PFSK-1 (cell line): ENCODE results near the gene TMEM80.

Source experiments
- FOXP2 ChIP-seq: optimal IDR thresholded peaks from 2 replicates; pipeline ENCODE3; 2011; ENCODE audit warnings: borderline replicate concordance, control low read depth, inconsistent platforms; ENCODE audit not compliant: insufficient read depth; ENCODE audit errors: extremely low read length, extremely low read depth
- POLR2AphosphoS5 ChIP-seq: IDR thresholded peaks from 2 replicates; pipeline ENCODE4 v1.6.1; 2012; ENCODE audit warnings: low read depth, mild to moderate bottlenecking, control low read depth, low read length, moderate library complexity
- SIN3A ChIP-seq: IDR thresholded peaks from 2 replicates; pipeline ENCODE4 v1.6.1; 2012; ENCODE audit warnings: mild to moderate bottlenecking, low read length, moderate library complexity, borderline replicate concordance; ENCODE audit not compliant: insufficient read depth
- TAF1 ChIP-seq: IDR thresholded peaks from 2 replicates; pipeline ENCODE4 v1.6.1; 2012; ENCODE audit warnings: low read length, control low read depth, borderline replicate concordance; ENCODE audit not compliant: insufficient read depth
- TF ChIP-seq, protein P1 (sequence below), 2 experiments: IDR thresholded peaks; 2 replicates each; pipeline versions ENCODE4 v1.6.1 to v1.8.0; 2011 to 2012; ENCODE audit warnings: low read depth in 2 of 2, low read length in 2 of 2, control low read depth in 1 of 2, inconsistent platforms in 1 of 2, mild to moderate bottlenecking in 1 of 2, moderate library complexity in 1 of 2; ENCODE audit not compliant: insufficient read depth in 1 of 2

Gene TMEM80

GRCh38 chr11:665062-665703 lies 30.4 kb upstream of the TMEM80 start:
- TF ChIP-seq, protein P1, sequence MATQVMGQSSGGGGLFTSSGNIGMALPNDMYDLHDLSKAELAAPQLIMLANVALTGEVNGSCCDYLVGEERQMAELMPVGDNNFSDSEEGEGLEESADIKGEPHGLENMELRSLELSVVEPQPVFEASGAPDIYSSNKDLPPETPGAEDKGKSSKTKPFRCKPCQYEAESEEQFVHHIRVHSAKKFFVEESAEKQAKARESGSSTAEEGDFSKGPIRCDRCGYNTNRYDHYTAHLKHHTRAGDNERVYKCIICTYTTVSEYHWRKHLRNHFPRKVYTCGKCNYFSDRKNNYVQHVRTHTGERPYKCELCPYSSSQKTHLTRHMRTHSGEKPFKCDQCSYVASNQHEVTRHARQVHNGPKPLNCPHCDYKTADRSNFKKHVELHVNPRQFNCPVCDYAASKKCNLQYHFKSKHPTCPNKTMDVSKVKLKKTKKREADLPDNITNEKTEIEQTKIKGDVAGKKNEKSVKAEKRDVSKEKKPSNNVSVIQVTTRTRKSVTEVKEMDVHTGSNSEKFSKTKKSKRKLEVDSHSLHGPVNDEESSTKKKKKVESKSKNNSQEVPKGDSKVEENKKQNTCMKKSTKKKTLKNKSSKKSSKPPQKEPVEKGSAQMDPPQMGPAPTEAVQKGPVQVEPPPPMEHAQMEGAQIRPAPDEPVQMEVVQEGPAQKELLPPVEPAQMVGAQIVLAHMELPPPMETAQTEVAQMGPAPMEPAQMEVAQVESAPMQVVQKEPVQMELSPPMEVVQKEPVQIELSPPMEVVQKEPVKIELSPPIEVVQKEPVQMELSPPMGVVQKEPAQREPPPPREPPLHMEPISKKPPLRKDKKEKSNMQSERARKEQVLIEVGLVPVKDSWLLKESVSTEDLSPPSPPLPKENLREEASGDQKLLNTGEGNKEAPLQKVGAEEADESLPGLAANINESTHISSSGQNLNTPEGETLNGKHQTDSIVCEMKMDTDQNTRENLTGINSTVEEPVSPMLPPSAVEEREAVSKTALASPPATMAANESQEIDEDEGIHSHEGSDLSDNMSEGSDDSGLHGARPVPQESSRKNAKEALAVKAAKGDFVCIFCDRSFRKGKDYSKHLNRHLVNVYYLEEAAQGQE (IDR thresholded peaks at IDR 0.05; ENCODE audit: insufficient read depth in 1 of 2, low read depth in 2 of 2, low read length in 2 of 2), result no peak
- TF ChIP-seq FOXP2 (no peak), POLR2AphosphoS5 (no peak), SIN3A (no peak), TAF1 (no peak)

DNA sequence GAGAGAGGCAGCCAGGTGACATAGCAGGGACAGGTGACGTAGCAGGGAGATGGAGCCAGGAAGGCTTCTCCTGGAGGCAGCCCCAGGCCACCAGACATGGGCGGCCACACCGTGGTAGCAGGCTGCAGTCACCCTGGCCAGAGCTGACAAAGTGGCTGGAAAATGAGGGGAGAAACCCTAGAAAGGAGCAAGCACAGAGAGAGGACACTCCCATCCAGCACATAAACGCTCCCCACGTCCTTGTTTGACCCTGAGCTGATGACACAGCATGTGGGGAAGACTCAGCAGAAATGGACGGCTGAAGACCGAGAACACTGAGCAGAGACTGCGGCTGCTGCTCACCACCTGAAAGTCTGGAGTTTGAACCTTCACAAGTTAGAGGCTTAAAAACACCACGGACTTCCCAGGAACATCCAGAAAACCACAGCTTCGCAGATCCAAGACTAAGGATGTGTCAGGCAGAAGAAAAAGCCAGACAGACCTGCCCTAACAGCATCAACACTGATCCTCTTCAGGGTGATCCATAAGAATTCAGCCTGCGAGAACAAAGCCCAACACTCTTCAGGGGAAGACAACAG lies 29.8 kb upstream of the TMEM80 start:
- TF ChIP-seq FOXP2, result no peak
- TF ChIP-seq POLR2AphosphoS5, result no peak
- TF ChIP-seq TAF1, result no peak
- no peak for TF ChIP-seq SIN3A
- TF ChIP-seq, protein P1 (IDR thresholded peaks at IDR 0.05; ENCODE audit: insufficient read depth in 1 of 2, low read depth in 2 of 2, low read length in 2 of 2), result no peak

GRCh38 chr11:673866-674265 lies 21.8 kb upstream of the TMEM80 start:
- TF ChIP-seq, protein P1 (IDR thresholded peaks at IDR 0.05; ENCODE audit: insufficient read depth in 1 of 2, low read depth in 2 of 2, low read length in 2 of 2), result no peak
- TF ChIP-seq FOXP2 (no peak), TAF1 (no peak), POLR2AphosphoS5 (no peak), SIN3A (no peak)

GRCh38 chr11:674406-674805 lies 21.2 kb upstream of the TMEM80 start:
- TF ChIP-seq POLR2AphosphoS5 (no peak), FOXP2 (no peak), SIN3A (no peak), TAF1 (no peak)
- TF ChIP-seq, protein P1 (IDR thresholded peaks at IDR 0.05; ENCODE audit: insufficient read depth in 1 of 2, low read depth in 2 of 2, low read length in 2 of 2), result no peak

DNA sequence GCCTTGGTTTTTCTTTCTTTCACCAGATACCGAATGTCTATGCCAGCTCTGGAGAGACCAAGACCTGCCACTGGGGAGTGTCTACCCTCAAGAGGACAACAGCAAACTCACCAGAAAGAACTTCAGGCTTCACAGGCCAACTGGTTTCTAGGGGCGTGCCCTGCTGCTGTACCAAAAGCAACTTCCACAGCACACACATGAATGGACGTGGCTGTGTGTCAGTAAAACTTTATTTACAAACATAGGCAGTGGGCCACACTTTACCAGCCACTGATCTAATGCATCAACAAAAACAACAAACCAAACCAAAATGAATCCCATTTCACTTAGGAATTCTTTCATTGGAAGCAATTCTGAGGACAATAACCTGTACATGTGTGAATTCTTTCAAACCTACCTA lies 17.3 kb upstream of the TMEM80 start:
- TF ChIP-seq SIN3A, result no peak
- TF ChIP-seq, protein P1 (IDR thresholded peaks at IDR 0.05; ENCODE audit: insufficient read depth in 1 of 2, low read depth in 2 of 2, low read length in 2 of 2), result no peak
- no peak for TF ChIP-seq POLR2AphosphoS5
- TF ChIP-seq TAF1, result no peak
- no peak for TF ChIP-seq FOXP2
